Activated CD8-positive, alpha-beta memory T cell treated with anti-CD3 and anti-CD28 coated beads for 36 hours (primary cell): Measurements from ENCODE around the gene NOL9. TPM values are rescaled to one million over a fixed set of nuclear protein-coding genes. Genes with fewer than 3 reads are reported as not detected.

Experiments
- CTCF ChIA-PET: fragments of 350-600 bp; sonication (Branson Sonifier 250); formaldehyde crosslinking; loops from one replicate; lab custom pipeline; 2021; ENCODE audit warnings: antibody characterized with exemption; lab: Charles Lee
- POLR2A ChIA-PET: fragments of 350-600 bp; sonication (Branson Sonifier 250); formaldehyde crosslinking; loops from one replicate; lab custom pipeline; 2021; ENCODE audit warnings: antibody characterized with exemption; lab: Charles Lee
- total RNA-seq, 2 experiments: library from RNA; stranded (reverse); gene quantifications; one replicate each; pipeline ENCODE4 v1.2.3, GENCODE V29; 2021

Gene NOL9
- total RNA-seq, 2 experiments from 2014 or later, result 59.1 to 59.2 TPM

DNA sequence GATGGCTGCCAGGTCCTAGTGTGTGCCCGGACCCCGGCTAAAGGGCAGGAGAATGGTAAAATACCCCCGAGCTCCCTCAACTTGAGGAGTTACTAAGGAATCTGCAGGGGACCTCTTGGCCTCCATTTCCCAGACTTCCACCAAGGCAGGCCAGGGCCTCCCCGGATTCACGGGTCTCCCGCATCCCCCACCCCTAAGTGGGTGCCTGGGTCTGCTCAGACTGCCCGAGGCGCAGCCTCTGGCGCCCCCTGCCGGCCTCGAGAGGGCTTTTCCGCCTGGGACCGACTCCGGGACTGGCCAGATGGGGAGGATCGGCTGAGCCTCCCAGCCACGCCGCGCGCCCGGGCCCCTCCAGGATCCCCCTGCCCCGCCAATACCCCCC, 64.5 kb downstream of the NOL9 start:
- POLR2A ChIA-PET, result no interaction called here
- CTCF ChIA-PET, result interaction anchor here (0.7 to 3.8 kb wide), 24 partner anchors 8 to 462 kb away, joined by 3 to 21 read pairs (median 4); partner anchors contain the start of genes NOL9 and TAS1R1

DNA sequence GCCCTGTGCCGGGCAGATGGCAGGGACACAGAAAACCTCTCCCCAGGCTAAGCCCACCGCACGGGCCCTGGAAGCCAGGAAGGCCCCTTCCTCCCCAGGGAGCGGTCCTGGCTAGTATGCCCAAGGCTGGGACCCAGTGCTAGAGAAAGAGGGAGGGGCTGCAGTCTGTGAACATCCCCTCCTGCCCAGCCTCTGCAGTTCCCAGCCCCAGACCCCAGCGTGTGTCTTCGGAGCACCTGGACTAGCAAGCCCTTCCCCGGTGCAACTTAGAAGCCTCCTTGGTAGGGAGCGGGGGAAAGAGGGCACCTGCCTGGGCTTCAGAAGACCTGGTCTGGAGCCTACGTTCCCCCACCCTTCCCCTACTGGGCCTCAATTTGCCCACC, 64.9 kb downstream of the NOL9 start:
- POLR2A ChIA-PET, result no interaction called here
- CTCF ChIA-PET, result interaction anchor here (0.9 to 3.8 kb wide), 17 partner anchors 9 to 243 kb away, joined by 3 to 21 read pairs (median 5); partner anchors contain the start of genes NOL9 and TAS1R1

DNA sequence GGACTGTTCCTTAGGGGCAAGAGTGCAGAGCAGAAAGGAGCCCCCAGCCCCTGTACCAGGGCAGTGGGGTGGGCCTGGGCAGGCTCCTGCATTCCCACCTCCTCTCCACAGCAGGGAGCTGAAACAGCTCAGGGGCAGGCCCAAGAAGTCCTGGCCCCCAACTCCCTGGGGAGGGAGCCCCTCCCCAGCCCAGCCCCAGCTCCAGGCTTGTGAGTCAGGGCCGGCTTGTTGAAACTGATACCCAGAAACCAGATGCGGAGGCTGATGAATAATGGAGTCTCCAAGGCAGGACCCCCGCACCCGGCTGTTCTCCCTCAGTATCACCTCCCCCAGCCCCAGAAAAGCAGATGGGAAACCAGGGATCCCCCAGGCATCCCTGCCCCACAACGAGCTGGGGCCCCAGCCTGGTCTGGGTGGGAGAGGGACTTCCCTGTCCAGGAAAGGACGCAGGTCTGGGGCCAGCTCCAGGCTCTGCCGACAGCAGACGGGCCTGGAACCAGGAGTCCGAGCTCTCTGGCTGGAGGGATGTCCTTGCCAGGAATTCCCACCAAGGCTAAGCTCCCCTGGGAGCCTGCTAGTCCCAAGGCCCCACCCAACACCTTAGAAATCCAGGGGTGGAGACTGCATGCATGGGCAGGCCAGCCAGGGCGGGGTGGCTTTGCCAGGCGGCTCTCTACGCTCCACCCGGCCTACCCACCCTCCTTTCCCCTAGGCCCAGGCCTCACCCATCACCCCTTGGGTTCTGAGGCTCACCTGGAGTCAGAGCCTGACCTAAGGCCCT, 65.5 kb downstream of the NOL9 start:
- ChIA-PET CTCF (interaction anchor here (0.6 to 3.8 kb wide), 19 partner anchors 8 to 295 kb away, joined by 3 to 21 read pairs (median 4); partner anchors contain the start of genes NOL9 and TAS1R1), POLR2A (no interaction called here)

DNA sequence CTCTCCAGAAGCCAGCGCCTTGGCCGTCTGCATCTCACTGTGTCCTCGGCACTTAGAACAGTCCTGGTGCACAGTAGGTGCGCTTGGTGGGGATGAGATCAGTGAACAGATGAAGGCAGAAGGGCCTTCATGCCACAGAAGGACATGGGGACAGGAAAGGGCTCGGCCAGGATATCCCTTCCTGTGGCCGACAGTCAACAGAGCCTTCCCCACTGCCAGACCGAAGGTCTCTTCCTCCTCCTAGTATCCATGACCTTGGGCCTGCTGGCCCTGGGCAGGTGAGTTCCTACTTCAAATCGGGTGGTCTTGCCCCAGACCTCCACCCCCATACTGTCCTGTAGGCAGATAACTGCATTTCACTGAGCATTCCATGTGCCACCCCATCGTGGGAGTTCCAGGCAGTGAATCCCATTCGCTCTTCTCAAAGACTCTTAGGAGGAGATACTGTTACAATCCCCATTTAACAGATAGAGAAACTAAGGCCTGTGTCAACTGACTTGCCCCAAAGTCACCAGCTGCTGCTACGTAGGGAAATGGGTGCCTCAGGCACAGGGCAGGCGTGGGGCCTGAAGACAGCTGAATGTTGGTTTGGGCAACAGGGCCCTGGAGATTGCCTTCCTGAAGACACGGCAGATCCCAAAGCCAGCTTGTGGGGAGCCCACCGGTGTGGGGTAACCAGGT, 66.4 kb downstream of the NOL9 start:
- POLR2A ChIA-PET, result no interaction called here
- CTCF ChIA-PET, result interaction anchor here (1.1 to 3.8 kb wide), 3 partner anchors 21 to 66 kb away, joined by 6 to 21 read pairs (median 7); partner anchors contain the start of genes NOL9 and TAS1R1

DNA sequence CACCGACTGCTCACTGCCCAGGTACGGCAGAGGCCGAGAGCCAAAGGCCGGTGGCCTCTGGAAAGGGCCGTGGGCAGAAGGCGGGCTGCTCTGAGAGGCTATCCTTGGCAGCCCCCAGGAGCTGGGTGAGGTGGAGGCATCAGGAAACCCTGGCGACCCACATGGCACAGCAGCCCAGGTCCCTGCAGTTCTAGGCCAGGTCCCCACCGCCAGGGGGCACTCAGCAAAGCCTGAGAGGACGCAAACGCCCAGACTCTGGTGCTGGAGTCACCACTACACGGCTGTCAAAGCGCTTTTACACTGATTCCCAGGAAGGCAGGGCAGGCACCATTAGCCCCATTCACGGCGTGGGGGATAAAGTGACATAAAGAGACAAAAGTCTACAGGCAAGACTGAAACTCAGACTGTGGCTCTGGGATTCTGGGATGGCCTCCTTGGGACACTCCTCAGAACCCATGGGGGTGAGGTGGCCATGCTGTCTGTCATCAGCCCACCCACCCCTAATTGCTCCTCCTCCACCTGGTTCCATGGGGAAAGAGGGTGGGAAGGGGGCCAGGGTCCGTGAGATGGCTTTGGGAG, 67.8 kb downstream of the NOL9 start:
- ChIA-PET POLR2A (no interaction called here), CTCF (interaction anchor here (0.8 to 1.9 kb wide), 12 partner anchors 9 to 234 kb away, joined by 3 to 10 read pairs (median 4); no protein-coding TSS in a partner anchor)

DNA sequence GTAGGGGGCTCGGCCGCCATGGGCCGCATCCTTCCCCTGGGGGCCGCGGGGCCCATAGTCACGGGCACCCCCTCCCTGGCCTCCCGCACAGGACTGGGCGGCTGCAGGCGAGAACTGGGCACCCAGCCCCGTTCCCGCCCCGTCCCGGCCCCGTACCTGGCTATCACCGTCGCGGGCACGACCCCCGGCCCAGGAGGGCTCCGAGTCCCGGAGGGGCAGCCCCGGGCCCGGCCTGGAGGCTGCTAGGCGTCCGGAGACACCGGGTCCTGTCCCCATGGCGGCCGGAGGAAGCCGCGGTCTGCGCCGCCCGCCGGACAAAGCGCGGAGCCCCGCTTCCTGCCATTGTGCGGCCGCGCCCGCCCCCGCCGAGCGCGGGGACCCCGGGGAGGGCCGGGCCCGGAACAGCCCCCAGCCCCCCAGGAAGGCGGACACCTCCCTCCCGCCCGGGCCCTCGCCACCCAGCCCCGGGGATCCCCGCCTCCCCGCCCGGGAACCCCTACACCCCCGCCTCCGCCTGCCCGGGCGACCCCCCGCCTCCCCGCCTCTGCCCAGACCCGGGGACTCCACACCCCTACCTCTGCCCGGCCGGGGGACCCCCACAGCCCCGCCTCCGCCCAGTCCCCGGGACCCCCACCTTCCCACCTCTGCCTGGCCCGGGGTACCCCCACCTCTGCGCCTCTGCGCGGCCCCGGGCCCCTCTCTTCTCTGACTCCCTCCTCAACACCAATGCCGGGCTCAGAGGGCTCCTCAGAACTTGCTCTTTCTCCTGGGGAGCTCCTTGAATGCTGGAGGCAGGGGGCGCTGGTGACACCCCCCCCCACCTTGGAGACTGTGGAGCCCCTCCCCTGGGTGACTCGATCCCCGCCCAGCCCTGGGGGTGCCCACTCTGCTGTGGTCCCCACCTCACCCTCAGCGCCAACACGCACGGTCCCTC, 68.9 kb downstream of the NOL9 start:
- ChIA-PET CTCF (interaction anchor here (0.5 to 1.9 kb wide), 13 partner anchors 9 to 233 kb away, joined by 3 to 10 read pairs (median 3); no protein-coding TSS in a partner anchor), POLR2A (no interaction called here)

DNA sequence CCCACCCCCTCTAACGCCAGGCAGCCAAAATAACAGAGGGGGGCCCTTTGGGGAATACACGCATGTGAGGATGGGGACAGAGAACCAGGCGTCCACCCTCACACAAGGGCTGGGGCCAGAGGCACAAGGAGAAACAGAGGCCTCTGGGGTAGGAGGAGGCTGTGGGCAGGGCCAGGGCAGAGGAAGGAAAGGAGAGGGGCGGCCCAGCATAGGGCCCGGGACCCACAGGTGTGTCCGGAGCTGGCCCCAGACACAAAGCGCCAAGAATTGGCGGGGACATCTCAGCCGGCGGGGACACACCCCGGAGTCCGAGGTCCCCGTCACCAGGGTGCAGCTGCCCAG, 69.5 kb downstream of the NOL9 start:
- POLR2A ChIA-PET, result no interaction called here
- CTCF ChIA-PET, result interaction anchor here (1.0 to 1.9 kb wide), 3 partner anchors 13 to 30 kb away, joined by 3 to 4 read pairs (median 3); no protein-coding TSS in a partner anchor

DNA sequence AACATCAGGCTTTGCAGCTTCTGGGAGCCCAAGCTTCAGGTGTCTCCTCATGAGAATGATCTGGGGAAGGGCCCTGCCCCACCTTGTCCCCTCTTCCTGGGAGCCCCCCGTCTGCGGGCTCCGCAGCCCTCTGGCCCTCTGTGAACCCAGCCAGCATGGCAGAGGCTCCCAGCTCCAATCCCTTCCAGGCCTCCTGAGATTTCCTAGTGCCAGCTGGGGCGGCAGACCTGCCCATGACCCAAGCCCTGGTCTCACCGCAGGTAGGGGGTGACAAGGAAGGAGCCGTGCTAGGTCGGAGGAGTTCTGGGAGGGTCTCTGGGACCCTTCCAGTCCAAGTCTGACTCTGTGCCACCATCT, 70.6 kb downstream of the NOL9 start:
- ChIA-PET POLR2A (no interaction called here), CTCF (interaction anchor here (0.8 to 1.0 kb wide), 2 partner anchors 12 to 13 kb away, joined by 3 read pairs; no protein-coding TSS in a partner anchor)

DNA sequence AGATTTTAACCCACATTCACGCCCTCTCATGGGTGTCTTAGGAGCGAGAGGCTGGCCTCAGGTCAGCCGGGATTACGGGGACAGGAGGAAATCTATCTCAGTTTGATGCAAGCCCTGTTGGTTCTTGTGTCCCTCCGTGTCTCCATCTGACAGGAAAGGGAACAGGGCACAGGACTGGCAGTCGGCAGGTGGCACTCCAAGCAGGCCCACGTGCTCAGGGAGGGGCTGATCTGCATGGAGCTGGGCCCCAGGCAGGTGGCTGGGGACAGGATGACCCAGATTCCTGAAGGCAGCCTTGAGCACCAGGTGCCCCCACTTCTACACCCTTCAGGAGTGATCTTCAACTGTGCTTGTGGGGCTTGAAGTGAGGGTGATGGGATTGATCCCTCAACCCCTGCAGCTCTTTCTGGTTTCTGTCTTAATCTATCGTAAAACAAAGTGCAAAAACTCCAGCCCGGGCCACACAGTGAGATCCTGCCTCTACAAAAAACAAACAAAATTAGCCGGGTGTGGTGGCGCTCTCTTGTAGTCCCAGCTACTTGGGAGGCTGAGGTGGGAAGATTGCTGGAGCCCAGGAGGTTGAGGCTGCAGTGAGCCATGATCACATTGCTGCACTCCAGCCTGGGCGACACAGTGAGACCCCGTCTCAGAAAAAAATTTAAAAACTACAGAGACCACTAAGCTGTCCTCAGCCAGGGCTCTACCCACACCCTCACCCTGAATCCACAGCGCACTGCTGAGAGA, 71.1 kb downstream of the NOL9 start:
- ChIA-PET CTCF (interaction anchor here (0.8 kb wide), 1 partner anchor 13 kb away, joined by 3 read pairs; no protein-coding TSS in a partner anchor), POLR2A (no interaction called here)

DNA sequence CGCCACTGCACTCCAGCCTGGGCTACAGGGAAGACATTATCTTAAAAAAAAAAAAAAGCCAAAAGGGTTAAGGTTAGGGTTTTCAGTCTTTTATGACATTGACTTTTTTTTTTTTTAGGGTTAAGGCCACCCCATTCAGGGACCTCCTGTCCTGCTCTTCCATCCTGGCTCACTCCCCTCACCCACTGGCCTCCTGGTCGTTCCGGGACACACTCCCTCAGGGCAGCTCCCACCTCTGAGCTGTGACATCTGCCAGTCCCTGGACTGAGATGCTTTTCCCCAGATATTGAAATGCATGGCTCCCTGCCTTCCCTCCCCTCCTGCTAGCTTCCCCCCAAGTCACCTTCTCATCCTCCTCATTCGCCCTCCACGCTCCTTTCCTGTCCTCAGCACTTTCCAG, 72.5 kb downstream of the NOL9 start:
- POLR2A ChIA-PET, result no interaction called here
- CTCF ChIA-PET, result no interaction called here

DNA sequence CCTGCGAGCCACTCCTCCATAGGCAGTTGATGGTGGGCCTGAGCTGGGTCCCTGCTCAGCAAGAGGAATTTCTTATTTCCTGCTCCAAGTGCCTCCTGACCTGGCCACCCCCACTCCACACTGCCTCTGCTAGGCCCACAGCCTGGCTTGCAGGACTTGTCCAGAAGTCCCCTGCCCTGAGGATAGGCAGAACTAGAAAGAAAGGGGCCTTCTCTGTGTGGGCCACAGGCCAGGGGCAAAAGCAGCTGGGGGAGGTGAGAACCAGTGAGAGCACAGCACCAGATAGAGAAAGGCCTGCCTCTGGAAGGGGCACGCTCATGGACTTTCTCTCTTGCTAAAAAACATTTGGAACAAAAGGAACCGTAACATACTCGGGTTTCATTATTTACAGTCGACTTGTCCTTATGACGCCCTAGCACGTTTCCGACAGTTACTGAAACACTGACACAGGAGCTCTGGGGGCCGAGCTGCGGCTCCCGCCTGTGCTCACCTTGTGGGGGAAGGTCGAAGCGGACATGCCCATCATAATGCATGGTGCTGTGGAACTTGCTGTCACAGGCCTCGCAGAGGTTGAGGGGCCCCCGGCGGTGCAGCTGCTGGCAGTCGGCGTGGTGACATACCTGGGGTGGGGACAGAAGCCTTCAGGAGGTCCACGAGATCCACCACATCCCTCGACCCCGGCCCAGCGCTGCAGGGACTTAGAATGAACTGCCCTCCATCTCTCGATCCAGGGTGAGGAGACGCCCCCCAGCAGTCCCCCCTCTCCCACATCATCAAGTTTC, 77.1 kb downstream of the NOL9 start:
- CTCF ChIA-PET, result interaction anchor here (0.6 to 3.1 kb wide), 9 partner anchors 9 to 153 kb away, joined by 3 to 10 read pairs (median 4); partner anchors contain the start of gene TNFRSF25
- POLR2A ChIA-PET, result no interaction called here

DNA sequence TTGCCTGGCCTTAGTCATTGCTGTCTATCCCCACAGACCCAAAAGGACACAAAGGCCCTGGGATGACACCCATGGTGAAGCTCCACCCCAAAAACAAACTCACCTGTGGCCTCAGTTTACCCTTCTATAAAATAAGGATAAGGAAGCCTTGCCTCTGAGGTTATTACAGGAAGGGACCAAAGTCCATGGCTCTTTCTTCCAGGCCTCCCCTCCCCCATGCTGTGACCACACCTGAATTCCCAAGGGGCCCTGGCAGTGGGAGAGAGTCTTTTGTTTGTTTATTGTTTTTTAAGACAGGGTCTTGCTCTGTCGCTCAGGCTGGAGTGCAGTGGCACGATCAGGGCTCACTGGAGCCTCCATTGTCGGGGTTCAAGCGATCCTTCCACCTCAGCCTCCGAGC, 77.8 kb downstream of the NOL9 start:
- POLR2A ChIA-PET, result no interaction called here
- CTCF ChIA-PET, result interaction anchor here (0.8 to 3.1 kb wide), 6 partner anchors 10 to 154 kb away, joined by 3 to 10 read pairs (median 3); partner anchors contain the start of gene TNFRSF25

DNA sequence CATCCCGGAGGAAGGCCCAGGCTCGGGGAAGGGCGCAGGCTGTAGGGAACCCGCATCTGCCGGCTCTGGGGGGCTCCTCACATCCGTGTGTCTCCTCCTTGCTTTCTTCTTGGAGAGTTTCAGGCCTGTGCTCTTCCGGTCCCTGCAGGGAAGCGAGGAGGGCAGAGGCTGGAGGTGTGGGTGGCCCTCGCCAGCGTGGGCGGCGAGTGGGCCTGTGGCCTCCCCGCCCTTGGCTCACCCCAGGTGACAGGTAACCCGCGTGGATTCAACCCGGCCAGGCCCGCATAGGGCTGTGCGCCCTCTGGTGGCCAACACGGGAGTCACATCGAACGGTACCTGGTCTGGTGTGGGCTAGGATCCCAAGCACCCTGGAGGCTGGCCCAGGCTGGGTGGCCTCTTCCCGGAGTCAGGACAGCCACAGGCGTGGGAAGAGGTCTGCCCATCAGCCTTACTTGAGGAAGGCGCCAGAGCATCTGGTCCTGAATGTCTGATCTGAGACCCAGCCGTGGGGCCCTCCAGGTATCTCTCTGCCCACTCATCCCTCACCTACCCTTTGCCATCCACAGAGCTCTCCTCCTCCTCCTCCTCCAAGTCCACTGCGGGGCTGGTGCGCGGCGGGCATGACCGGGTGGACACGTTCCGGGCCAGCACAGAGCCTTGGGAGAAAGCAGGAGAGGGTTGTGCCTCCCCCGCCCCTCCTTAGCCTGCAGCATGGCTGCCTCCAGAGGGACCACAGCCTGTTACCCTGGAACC, 78.8 kb downstream of the NOL9 start:
- CTCF ChIA-PET, result interaction anchor here (0.6 to 3.1 kb wide), 7 partner anchors 9 to 261 kb away, joined by 3 to 10 read pairs (median 3); partner anchors contain the start of gene TNFRSF25
- POLR2A ChIA-PET, result no interaction called here

DNA sequence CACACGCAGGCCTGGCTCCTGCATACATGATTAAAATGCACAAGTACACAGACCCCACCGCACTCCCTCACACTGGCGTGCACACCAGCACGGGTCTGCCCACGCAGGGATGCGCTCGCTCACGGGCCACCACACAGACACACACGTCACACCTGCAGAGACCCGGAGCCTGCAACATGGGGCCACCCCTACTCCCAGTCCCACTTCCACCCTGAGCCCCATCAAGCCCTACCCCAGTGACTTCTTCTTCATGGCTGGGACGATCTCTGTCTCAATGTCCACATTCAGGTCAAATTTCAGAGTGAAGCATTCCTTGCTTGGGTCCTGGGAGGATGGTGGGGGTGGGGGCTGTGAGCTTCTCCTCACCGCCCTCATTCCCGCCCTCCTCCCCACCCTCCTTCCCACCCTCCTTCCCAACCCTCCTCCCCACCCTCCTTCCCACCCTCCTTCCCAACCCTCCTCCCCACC, 79.5 kb downstream of the NOL9 start:
- ChIA-PET POLR2A (no interaction called here), CTCF (interaction anchor here (0.6 kb wide), 1 partner anchor 10 kb away, joined by 3 read pairs; no protein-coding TSS in a partner anchor)

DNA sequence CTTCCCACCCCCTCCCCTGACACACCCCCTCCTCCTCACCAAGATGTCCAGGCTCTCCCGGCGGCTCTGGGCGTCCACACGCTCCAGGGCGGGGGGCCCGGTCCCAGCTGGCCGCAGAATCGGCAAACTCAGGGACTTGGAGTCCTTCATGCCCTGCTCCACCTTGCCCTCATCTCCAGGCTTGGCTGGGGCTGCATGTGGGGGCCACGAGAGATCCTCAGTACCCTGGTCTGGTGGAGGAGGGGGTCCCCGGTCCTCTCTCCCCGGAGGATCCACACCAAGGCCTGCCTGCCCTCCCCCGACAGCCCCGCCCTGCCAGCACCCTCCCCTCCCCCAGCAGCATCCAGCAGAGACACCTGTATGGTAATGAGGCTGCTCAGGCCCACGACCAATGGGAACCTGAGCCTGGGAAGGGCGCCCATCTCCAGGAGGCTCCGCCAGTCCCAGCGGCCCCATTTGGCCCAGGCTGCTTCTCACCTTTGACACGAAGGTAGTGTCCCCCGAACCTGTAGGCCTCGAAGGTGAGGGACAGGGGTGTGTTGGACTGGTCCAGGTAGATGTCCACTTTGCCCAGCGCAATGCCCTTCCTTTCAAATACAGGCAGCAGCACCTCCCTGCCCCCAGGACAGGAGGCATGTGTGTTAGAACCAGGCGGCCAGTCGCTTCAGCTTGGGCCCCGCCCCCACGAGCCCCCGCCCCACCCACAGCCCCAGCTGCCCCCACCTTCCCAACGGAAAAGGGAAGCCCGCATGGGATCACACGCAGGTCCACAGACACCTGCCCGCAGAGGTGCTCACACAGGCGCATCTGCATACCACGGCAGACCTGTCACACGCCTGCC, 80.1 kb downstream of the NOL9 start:
- ChIA-PET POLR2A (no interaction called here), CTCF (interaction anchor here (1.0 to 1.1 kb wide), 2 partner anchors 28 to 70 kb away, joined by 3 read pairs; no protein-coding TSS in a partner anchor)
